Right cardiac atrium (tissue), 5 donors: ENCODE measurements around the gene PKDCC. TPM values are rescaled to one million over a fixed set of nuclear protein-coding genes. Genes with fewer than 3 reads are reported as not detected.

ENCODE experiments used
- ATAC-seq, 2 donors: fragments of 200-7000 bp; cut with Tn5 transposase; one replicate each; pipeline versions ENCODE4 v1.8.0 to v1.9.1; 2020; ENCODE audit warnings: moderate library complexity in 2 of 2, mild to moderate bottlenecking in 1 of 2
- DNase-seq, 3 donors: peaks; one replicate each; pipeline ENCODE4 v3.0.0-alpha.2; 2020
- H3K27ac ChIP-seq: one replicate; pipeline ENCODE4 v1.5.1; 2013; ENCODE audit warnings: mild to moderate bottlenecking, low read length, control low read depth, moderate library complexity
- H3K27me3 ChIP-seq: one replicate; pipeline ENCODE4 v1.6.1; 2013; ENCODE audit not compliant: control insufficient read depth, insufficient read depth
- H3K4me1 ChIP-seq: one replicate; pipeline ENCODE4 v1.6.1; 2013; ENCODE audit warnings: low read length; ENCODE audit not compliant: control insufficient read depth, insufficient read depth
- H3K4me3 ChIP-seq: one replicate; pipeline ENCODE4 v1.5.1; 2013; ENCODE audit warnings: low read length, control low read depth
- H3K9me3 ChIP-seq: one replicate; pipeline ENCODE4 v1.6.1; 2013; ENCODE audit warnings: low read length; ENCODE audit not compliant: control insufficient read depth
- WGBS: extraction: QIAGEN DNeasy Blood & Tissue Kit; methylation state at CpG from one replicate; pipeline ENCODE4 v1.1.7; 2013; 5-methylcytosine and 5-hydroxymethylcytosine counted together
- intact Hi-C, 4 donors: fragments of 100-400 bp; cut with DNase I; formaldehyde crosslinking; loops; one replicate each; pipeline versions ENCODE4 v1.11.0 to v1.14.0; 2022 to 2023
- polyA plus RNA-seq: library from polyadenylated mRNA; stranded (reverse); fragments of 200-250 nt; gene quantifications from one replicate; pipeline ENCODE4 v1.2.3, GENCODE V29; 2013
- total RNA-seq, 4 donors: library from RNA; stranded (reverse); fragmentation: NEBNext Ultra II Directional; extraction: Animal tissue kit (Norgen Biotek cat#: 25700); gene quantifications; one replicate each; pipeline ENCODE4 v1.2.1, GENCODE V29; 2021
- donor health status: healthy with polysubstance abuse.
- donor health status: DM: no; HTN: yes; CAD: no.
- donor health status: DM: no; HTN: no; CAD: no.
- donor health status: DM: no; HTN: yes; CAD: no; lungs with severe emphysema.
- donor health status: DM: yes; HTN: yes; CAD: no.

Gene PKDCC
- total and polyA plus RNA-seq, 5 donors, result 92.2 to 189 (median 132) TPM

GRCh38 chr2:42042631-42043355 lies 5.0 kb upstream of the PKDCC start:
- no peak for ATAC-seq
- intact Hi-C loops, result loop anchor here in 1 of 4 donors (10.0 kb wide), 1 partner anchor 108 kb away; no protein-coding TSS in a partner anchor
- Histone ChIP-seq H3K4me1 (peaks cover 2% of the 10 kb centered on the region), H3K27ac (no peak overlapping the region), H3K4me3 (no peak overlapping the region), H3K9me3 (no peaks in the 10 kb centered on the region), H3K27me3 (no peaks in the 10 kb centered on the region)
- no peak for DNase-seq
- 89% methylated on average over 11 of the region's 11 CpGs for WGBS

- no peaks in the 10 kb centered on the region for H3K27me3 ChIP-seq
- peaks cover 2% of the 10 kb centered on the region for H3K4me1 ChIP-seq
- intact Hi-C loops, result loop anchor here in 1 of 4 donors (10.0 kb wide), 1 partner anchor 109 kb away; no protein-coding TSS in a partner anchor
- no peak overlapping the region for H3K4me3 ChIP-seq
- H3K9me3 ChIP-seq, result no peaks in the 10 kb centered on the region
- H3K27ac ChIP-seq, result no peak overlapping the region
- DNase-seq (no peak), ATAC-seq (no peak)
- 87% methylated on average over 3 of the region's 3 CpGs for WGBS
These were observed 3.9 kb upstream of the PKDCC start for GRCh38 chr2:42043789-42044394.

- intact Hi-C loops, result loop anchor here in 2 of 4 donors (5.0 to 10.0 kb wide), 2 partner anchors 78 to 110 kb away; no protein-coding TSS in a partner anchor
These were observed 2.9 kb upstream of the PKDCC start for GRCh38 chr2:42044939-42045338.

GRCh38 chr2:42045352-42045751 lies 2.5 kb upstream of the PKDCC start:
- H3K4me3 ChIP-seq, result no peak overlapping the region
- no peaks in the 10 kb centered on the region for H3K27me3 ChIP-seq
- WGBS, result 54% methylated on average over 3 of the region's 3 CpGs
- peak in 1 of 3 donors; percentile 57 for DNase-seq
- no peak for ATAC-seq
- H3K27ac ChIP-seq, result peak overlapping the region; percentile 14
- no peaks in the 10 kb centered on the region for H3K9me3 ChIP-seq
- peaks cover 2% of the 10 kb centered on the region for H3K4me1 ChIP-seq
- intact Hi-C loops, result loop anchor here in 2 of 4 donors (5.0 to 10.0 kb wide), 2 partner anchors 78 to 111 kb away; no protein-coding TSS in a partner anchor

More at GRCh38 chr2:42044939-42045338, 2.9 kb upstream of the PKDCC start:
- Histone ChIP-seq H3K4me3 (no peak overlapping the region), H3K4me1 (peaks cover 2% of the 10 kb centered on the region), H3K27ac (no peak overlapping the region), H3K27me3 (no peaks in the 10 kb centered on the region), H3K9me3 (no peaks in the 10 kb centered on the region)
- DNase-seq, result peak in 1 of 3 donors; percentile 57
- ATAC-seq, result no peak
- WGBS, result 37% methylated on average over 1 of the region's 1 CpG

GRCh38 chr2:42045848-42046748 lies 1.7 kb upstream of the PKDCC start:
- Histone ChIP-seq H3K9me3 (no peaks in the 10 kb centered on the region), H3K4me3 (no peak overlapping the region), H3K4me1 (peaks cover 2% of the 10 kb centered on the region), H3K27me3 (no peaks in the 10 kb centered on the region), H3K27ac (peak overlapping the region; percentile 82)
- peak; percentile 7 to 8 for ATAC-seq
- WGBS, result 60% methylated on average over 12 of the region's 12 CpGs
- DNase-seq, result peak; percentile 56 to 83 (median 82)
- intact Hi-C loops, result loop anchor here in 2 of 4 donors (5.0 to 10.0 kb wide), 2 partner anchors 79 to 111 kb away; no protein-coding TSS in a partner anchor

GRCh38 chr2:42046819-42047487 lies 868 bp upstream of the PKDCC start:
- DNase-seq (peak; percentile 69 to 80 (median 80)), ATAC-seq (peak; percentile 6 to 25)
- Histone ChIP-seq H3K27ac (peak overlapping the region; percentile 82), H3K4me1 (peaks cover 2% of the 10 kb centered on the region), H3K4me3 (peak overlapping the region; percentile 94), H3K9me3 (no peaks in the 10 kb centered on the region), H3K27me3 (no peaks in the 10 kb centered on the region)
- intact Hi-C loops, result loop anchor here in 2 of 4 donors (5.0 to 10.0 kb wide), 2 partner anchors 80 to 112 kb away; no protein-coding TSS in a partner anchor
- WGBS, result 4% methylated on average over 39 of the region's 39 CpGs

- peak; percentile 37 to 74 (median 69) for DNase-seq
- H3K27me3 ChIP-seq, result no peaks in the 10 kb centered on the region
- 2% methylated on average over 80 of the region's 80 CpGs for whole genome bisulfite sequencing
- H3K4me3 ChIP-seq, result peak overlapping the region; percentile 94
- intact Hi-C loops, result loop anchor here in 2 of 4 donors (5.0 to 10.0 kb wide), 2 partner anchors 81 to 114 kb away; no protein-coding TSS in a partner anchor
- H3K9me3 ChIP-seq, result no peaks in the 10 kb centered on the region
- ATAC-seq, result no peak
- H3K27ac ChIP-seq, result peak overlapping the region; percentile 91
- peaks cover 10% of the 10 kb centered on the region for H3K4me1 ChIP-seq
These were observed 739 bp downstream of the PKDCC start for GRCh38 chr2:42048299-42049220.

GRCh38 chr2:42049221-42050009 lies 1.6 kb downstream of the PKDCC start:
- no peaks in the 10 kb centered on the region for H3K9me3 ChIP-seq
- peaks cover 17% of the 10 kb centered on the region for H3K4me1 ChIP-seq
- intact Hi-C loops, result loop anchor here (5.0 to 10.0 kb wide), 4 partner anchors 82 to 122 kb away; no protein-coding TSS in a partner anchor
- H3K27ac ChIP-seq, result peak overlapping the region; percentile 80
- DNase-seq (peak in 1 of 3 donors; percentile 44), ATAC-seq (no peak)
- peak overlapping the region; percentile 94 for H3K4me3 ChIP-seq
- no peaks in the 10 kb centered on the region for H3K27me3 ChIP-seq
- WGBS, result 30% methylated on average over 11 of the region's 11 CpGs
